ENCODE data around the gene KAT6B. TPM values are rescaled to one million over a fixed set of nuclear protein-coding genes. Genes with fewer than 3 reads are reported as not detected.

KAT6B gene
- total and polyA plus RNA-seq, 8 donors, result 3.7 to 109 (median 34.3) TPM

- Histone ChIP-seq H3K36me3 (no peaks in the 10 kb centered on the region), H3K27ac (no peak overlapping the region), H3K4me3 (no peak overlapping the region), H3K27me3 (no peaks in the 10 kb centered on the region), H3K4me1 (peaks cover 8 to 57% (median 38%) of the 10 kb centered on the region in 4 donors), H3K9me3 (no peaks in the 10 kb centered on the region)
- DNase-seq, result no peak
- intact Hi-C loops (cut with DNase I; ENCODE audit: low total_unique reads), result no loop called here
- WGBS, 5 donors, result 81 to 89% (median 82%) methylated on average over 8 of the region's 8 CpGs
- TF ChIP-seq EP300 (IDR thresholded peaks at IDR 0.05) (no peak), CTCF (IDR thresholded peaks at IDR 0.05) (no peak), POLR2A (IDR thresholded peaks at IDR 0.05) (no peak), POLR2AphosphoS5 (IDR thresholded peaks at IDR 0.05) (no peak)
Observed at GRCh38 chr10:74949843-74950765, 123.7 kb downstream of the KAT6B start.

GRCh38 chr10:74953214-74953613 lies 126.8 kb downstream of the KAT6B start:
- intact Hi-C loops (cut with DNase I; ENCODE audit: low total_unique reads), result no loop called here
- Histone ChIP-seq H3K36me3 (no peaks in the 10 kb centered on the region), H3K27me3 (no peaks in the 10 kb centered on the region), H3K4me1 (peaks cover 0 to 56% (median 32%) of the 10 kb centered on the region in 4 donors), H3K9me3 (no peaks in the 10 kb centered on the region), H3K4me3 (no peak overlapping the region), H3K27ac (no peak overlapping the region)
- TF ChIP-seq POLR2A (IDR thresholded peaks at IDR 0.05) (no peak), CTCF (IDR thresholded peaks at IDR 0.05) (no peak), POLR2AphosphoS5 (IDR thresholded peaks at IDR 0.05) (no peak), EP300 (IDR thresholded peaks at IDR 0.05) (no peak)
- no peak for DNase-seq
- WGBS, 5 donors, result 54 to 80% (median 77%) methylated on average over 2 of the region's 2 CpGs

GRCh38 chr10:74955796-74956195 lies 129.4 kb downstream of the KAT6B start:
- TF ChIP-seq CTCF (IDR thresholded peaks at IDR 0.05), result no peak
- no peak for TF ChIP-seq EP300 (IDR thresholded peaks at IDR 0.05)
- no peak for TF ChIP-seq POLR2AphosphoS5 (IDR thresholded peaks at IDR 0.05)
- no peak for TF ChIP-seq POLR2A (IDR thresholded peaks at IDR 0.05)
- no peaks in the 10 kb centered on the region for H3K27me3 ChIP-seq
- peaks cover 0 to 33% (median 14%) of the 10 kb centered on the region in 4 donors for H3K4me1 ChIP-seq
- no peaks in the 10 kb centered on the region for H3K36me3 ChIP-seq
- H3K9me3 ChIP-seq, result no peaks in the 10 kb centered on the region
- 87 to 93% (median 91%) methylated on average over 5 of the region's 5 CpGs for WGBS, 5 donors
- intact Hi-C loops (cut with DNase I; ENCODE audit: low total_unique reads), result no loop called here
- no peak overlapping the region for H3K27ac ChIP-seq
- H3K4me3 ChIP-seq, result no peak overlapping the region
- DNase-seq, result no peak

GRCh38 chr10:74956555-74957111 lies 130.2 kb downstream of the KAT6B start:
- WGBS, 5 donors, result 79 to 89% (median 84%) methylated on average over 1 of the region's 1 CpG
- Histone ChIP-seq H3K4me3 (no peak overlapping the region), H3K27me3 (no peaks in the 10 kb centered on the region), H3K4me1 (peaks cover 0 to 34% (median 15%) of the 10 kb centered on the region in 4 donors), H3K9me3 (no peaks in the 10 kb centered on the region), H3K27ac (no peak overlapping the region), H3K36me3 (no peaks in the 10 kb centered on the region)
- intact Hi-C loops (cut with DNase I; ENCODE audit: low total_unique reads), result no loop called here
- no peak for TF ChIP-seq POLR2AphosphoS5 (IDR thresholded peaks at IDR 0.05)
- no peak for TF ChIP-seq CTCF (IDR thresholded peaks at IDR 0.05)
- TF ChIP-seq POLR2A (IDR thresholded peaks at IDR 0.05), result no peak
- no peak for TF ChIP-seq EP300 (IDR thresholded peaks at IDR 0.05)
- no peak for DNase-seq

Data from stomach (tissue), 9 donors.